Measurements from ENCODE around the gene GPAM.
"Not testable (repeated sequence)": the region's sequence is repeated elsewhere in the genome, so short reads cannot be mapped to it uniquely, and the experiment has no call there.

GPAM gene, protein sequence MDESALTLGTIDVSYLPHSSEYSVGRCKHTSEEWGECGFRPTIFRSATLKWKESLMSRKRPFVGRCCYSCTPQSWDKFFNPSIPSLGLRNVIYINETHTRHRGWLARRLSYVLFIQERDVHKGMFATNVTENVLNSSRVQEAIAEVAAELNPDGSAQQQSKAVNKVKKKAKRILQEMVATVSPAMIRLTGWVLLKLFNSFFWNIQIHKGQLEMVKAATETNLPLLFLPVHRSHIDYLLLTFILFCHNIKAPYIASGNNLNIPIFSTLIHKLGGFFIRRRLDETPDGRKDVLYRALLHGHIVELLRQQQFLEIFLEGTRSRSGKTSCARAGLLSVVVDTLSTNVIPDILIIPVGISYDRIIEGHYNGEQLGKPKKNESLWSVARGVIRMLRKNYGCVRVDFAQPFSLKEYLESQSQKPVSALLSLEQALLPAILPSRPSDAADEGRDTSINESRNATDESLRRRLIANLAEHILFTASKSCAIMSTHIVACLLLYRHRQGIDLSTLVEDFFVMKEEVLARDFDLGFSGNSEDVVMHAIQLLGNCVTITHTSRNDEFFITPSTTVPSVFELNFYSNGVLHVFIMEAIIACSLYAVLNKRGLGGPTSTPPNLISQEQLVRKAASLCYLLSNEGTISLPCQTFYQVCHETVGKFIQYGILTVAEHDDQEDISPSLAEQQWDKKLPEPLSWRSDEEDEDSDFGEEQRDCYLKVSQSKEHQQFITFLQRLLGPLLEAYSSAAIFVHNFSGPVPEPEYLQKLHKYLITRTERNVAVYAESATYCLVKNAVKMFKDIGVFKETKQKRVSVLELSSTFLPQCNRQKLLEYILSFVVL
- 8.1 to 37.2 (median 24.4) reads per million in 9 experiments for total RNA-seq

DNA sequence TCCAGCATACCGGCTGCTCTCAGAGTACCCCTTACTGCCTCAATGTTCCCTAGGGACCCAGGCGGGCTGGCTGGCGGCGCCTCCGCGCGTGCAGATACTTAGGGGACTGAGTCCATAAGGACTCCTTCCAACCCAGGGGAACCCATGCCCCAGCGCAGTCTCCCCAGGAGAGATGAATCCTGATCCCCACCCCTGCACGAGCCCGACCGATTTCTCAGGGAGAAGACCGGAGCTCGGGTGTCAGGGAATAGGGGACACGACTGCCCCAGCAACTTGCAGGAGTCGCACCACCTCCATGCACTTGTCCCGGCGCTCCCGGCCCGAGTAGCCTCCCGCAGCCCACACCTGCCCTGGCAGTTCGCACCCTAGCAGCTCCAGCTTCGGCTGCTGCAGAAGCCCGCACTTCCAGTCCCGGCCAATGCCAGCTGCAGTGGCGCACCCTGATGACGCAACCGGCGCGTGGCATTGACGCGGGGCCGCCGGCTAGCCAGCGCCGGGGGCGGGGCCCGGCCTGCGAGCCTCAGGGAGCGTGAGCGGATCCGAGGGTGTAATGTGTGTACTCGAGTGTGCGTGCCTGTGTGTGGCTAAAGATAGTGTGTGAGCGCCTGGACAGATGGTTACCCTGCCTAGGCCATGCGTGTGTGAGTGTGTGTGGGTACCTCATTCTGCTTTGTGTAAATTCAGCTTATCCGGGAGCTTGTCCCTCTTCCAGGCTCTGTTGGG lies at the start of gene GPAM:
Gene GPAM, minus strand, starts transcription at position 437 of the 723 bp plus-strand sequence. CDS start 1,981 bp downstream, outside the sequence.
- H3K27me3 Mint-ChIP-seq: no peaks in the 10 kb centered on the region
- H3K4me1 Mint-ChIP-seq (ENCODE audit: low read depth in 2 of 2): peaks cover 20 to 40% of the 10 kb centered on the region in 2 donors
- peaks cover 16% of the 10 kb centered on the region for H3K36me3 Mint-ChIP-seq (ENCODE audit: insufficient read depth)
- peak; percentile 98 for ATAC-seq (replicated peaks)
- H3K4me3 Mint-ChIP-seq: peak within 1 kb of the TSS; percentile 91 to 95
- peaks cover 0 to 7% of the 10 kb centered on the region in 2 donors for H3K9me3 Mint-ChIP-seq
- peak within 1 kb of the TSS; percentile 98 for H3K27ac Mint-ChIP-seq
- peak; percentile 99 to 100 (median 100) for DNase-seq

DNA sequence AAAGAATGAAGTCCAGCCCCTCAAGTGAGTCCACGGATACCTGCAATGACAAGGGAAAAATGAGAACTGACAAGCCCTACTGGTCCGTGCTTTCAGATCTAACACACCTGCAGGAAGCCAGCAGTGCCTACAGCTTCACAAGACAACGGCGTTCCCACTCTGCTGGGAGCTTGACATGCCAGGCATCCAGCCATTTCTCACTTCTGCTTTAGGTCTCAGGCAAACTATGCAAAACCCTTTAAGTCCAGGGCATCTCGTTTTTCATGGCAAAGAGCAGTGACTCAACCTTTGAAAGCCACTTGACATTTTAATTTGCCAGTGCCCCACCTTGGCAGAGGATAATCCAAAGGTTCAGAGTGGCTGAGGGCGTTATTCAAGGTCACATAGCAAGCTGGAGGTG lies 49.1 kb upstream of the GPAM start:
- Mint-ChIP-seq H3K36me3 (ENCODE audit: insufficient read depth) (no peaks in the 10 kb centered on the region), H3K4me1 (ENCODE audit: low read depth in 2 of 2) (no peaks in the 10 kb centered on the region), H3K27me3 (peaks cover 22 to 30% of the 10 kb centered on the region in 2 donors), H3K4me3 (no peak overlapping the region), H3K9me3 (no peaks in the 10 kb centered on the region), H3K27ac (no peak overlapping the region)
- DNase-seq (no peak), ATAC-seq (replicated peaks) (no peak)

DNA sequence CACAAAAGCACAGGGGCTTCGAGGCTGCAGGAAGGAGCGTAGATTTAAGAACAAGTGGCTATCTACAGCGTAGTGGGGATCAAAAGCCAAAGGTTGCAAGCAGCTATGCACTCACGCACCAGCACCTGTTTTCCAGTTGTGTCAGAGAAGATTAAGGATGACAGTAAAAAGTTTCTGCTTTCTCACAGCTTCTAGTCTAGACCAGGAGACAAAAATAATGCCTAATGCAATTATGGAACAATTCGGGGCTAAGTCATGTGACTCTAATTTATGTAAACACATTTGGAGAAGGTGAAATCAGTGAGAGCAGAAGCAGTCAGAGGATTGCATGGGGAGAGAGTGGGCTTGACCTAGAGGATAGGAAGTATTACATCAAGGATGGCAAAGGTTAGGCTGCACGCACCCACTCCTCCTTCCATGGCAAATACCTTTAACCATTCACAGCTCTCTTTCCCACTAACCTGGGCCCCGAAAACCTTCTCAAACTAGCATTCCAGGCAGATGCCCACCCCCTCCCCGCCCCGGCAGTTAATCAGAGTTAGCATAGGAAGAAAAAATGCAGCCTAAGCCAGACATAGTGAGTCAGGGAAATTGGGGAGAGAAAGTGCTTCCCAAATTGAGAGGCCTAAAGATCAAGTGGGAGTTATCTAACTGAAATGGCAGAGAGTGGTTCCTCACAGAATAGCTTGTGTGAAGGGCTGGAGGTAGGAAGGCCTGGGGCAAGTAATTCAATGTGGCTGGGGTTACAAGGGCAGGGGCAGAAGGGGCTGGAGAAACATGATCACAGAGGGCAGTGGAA lies 48.2 kb upstream of the GPAM start:
- no peaks in the 10 kb centered on the region for H3K9me3 Mint-ChIP-seq
- no peak overlapping the region for H3K27ac Mint-ChIP-seq

DNA sequence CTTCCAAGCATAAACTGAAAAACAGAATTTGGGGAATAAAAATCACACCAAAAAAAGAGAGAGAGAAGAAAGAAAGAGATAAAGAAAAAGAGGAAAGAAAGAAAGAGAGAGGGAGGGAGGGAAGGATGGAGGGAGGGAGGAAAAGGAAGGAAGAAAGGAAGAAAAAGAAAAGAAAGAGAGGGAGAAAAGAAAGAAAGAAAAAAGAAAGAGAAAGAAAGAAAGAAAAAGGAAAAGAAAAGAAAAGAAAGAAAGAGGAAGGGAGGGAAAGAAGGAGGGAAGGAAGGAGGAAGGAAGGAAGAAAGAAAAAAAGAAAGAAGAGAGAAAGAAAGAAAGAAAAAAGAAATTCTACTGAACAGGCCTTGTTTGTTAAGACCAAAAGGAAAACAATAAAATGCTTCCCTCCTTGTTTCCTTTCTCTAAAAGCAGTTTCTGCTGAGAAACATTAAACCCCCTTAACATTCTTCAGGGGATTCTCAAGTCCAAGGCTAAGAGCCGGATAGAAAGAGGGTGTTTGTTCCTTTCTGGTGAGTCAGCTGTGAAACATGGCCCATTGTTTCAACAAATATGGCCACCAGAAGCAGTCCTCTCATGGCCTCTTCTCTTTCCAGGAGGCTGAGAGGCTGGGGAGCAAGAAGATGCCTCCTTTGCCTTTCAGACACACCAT lies 46.9 kb upstream of the GPAM start:
- ATAC-seq (replicated peaks) (no peak), DNase-seq (no peak)
- H3K36me3 Mint-ChIP-seq (ENCODE audit: insufficient read depth): no peaks in the 10 kb centered on the region
- H3K27me3 Mint-ChIP-seq: peaks cover 44 to 51% of the 10 kb centered on the region in 2 donors
- H3K4me3 Mint-ChIP-seq: no peak overlapping the region
- no peaks in the 10 kb centered on the region for H3K4me1 Mint-ChIP-seq (ENCODE audit: low read depth in 2 of 2)
- H3K9me3 Mint-ChIP-seq: no peaks in the 10 kb centered on the region
- H3K27ac Mint-ChIP-seq: no peak overlapping the region

More for the DNA sequence above, 48.2 kb upstream of the GPAM start:
- no peaks in the 10 kb centered on the region for H3K4me1 Mint-ChIP-seq (ENCODE audit: low read depth in 2 of 2)
- H3K4me3 Mint-ChIP-seq: no peak overlapping the region
- H3K36me3 Mint-ChIP-seq (ENCODE audit: insufficient read depth): no peaks in the 10 kb centered on the region
- ATAC-seq (replicated peaks) (no peak), DNase-seq (no peak)
- peaks cover 30 to 37% of the 10 kb centered on the region in 2 donors for H3K27me3 Mint-ChIP-seq

DNA sequence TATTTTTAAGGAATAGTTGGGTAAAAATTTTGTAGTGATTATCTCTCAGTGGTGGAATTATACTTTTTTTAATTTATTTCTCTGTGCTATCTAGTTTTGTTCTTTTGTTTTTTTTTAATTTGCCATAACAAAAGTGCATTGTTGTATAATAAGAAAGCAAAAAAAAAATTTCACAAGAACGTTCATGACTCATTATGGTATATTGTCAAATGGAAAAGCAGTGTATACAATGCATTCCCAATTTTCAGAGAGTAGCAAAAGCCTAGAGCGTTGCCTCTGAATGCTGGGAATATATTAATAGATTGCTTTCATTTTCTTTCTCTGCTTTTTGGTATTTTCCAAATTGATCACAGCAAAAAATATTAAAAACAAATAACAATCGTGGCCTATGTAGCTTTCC lies 46.3 kb upstream of the GPAM start:
- H3K36me3 Mint-ChIP-seq (ENCODE audit: insufficient read depth): no peaks in the 10 kb centered on the region
- peaks cover 49 to 53% of the 10 kb centered on the region in 2 donors for H3K27me3 Mint-ChIP-seq
- ATAC-seq (replicated peaks): no peak
- no peaks in the 10 kb centered on the region for H3K9me3 Mint-ChIP-seq
- DNase-seq: no peak
- H3K4me3 Mint-ChIP-seq: no peak overlapping the region
- H3K27ac Mint-ChIP-seq: no peak overlapping the region
- H3K4me1 Mint-ChIP-seq (ENCODE audit: low read depth in 2 of 2): no peaks in the 10 kb centered on the region

DNA sequence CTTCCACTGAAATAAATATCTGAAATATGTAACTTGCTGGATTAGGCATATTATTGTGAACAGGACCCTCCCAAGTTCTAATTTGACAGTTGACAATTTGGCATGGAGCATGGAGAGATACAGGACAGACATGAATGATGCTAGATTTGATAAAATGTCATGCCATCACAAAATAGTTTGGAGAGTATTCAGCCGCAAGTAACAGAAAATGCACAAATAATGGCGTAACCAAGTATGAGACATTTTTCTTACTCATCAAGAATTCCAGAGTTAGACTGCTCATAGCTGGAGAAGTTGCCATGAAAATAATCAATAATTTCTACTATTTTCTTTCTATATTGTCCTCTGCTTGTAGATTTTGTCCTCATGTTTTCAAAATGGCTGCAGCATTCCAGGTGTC lies 45.5 kb upstream of the GPAM start:
- ATAC-seq (replicated peaks) (no peak), DNase-seq (no peak)
- Mint-ChIP-seq H3K4me1 (ENCODE audit: low read depth in 2 of 2) (no peaks in the 10 kb centered on the region), H3K9me3 (no peaks in the 10 kb centered on the region), H3K36me3 (ENCODE audit: insufficient read depth) (no peaks in the 10 kb centered on the region), H3K4me3 (no peak overlapping the region), H3K27me3 (peaks cover 47 to 50% of the 10 kb centered on the region in 2 donors), H3K27ac (no peak overlapping the region)

DNA sequence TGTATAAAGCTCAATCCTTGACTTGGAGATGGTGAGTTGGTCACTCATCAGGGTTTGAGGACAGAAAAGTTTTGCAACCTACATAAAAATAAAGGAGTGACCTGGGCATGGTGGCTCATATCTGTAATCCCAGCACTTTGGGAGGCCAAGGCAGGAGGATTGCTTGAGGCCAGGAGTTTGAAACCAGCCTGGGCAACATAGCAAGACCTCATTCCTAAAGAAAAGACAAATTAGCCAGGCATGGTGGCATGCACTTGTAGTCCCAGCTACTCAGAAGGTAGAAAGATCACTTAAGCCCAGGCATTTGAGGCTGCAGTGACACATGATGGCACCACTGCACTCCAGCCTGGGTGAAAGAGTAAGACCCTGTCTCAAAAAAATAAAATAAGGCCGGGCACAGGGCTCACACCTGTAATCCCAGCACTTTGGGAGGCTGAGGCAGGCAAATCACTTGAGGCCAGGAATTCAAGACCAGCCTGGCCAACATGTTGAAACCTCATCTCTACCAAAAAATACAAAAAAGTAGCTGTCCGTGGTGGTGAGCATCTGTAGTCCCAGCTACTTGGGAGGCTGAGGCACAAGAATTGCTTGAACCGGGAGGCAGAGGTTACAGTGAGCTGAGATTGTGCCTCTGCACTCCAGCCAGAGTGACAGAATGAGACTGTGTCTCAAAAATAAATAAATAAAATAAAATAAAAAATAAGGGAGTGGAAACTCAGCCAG lies 45.0 kb upstream of the GPAM start:
- H3K36me3 Mint-ChIP-seq (ENCODE audit: insufficient read depth); H3K4me1 Mint-ChIP-seq (ENCODE audit: low read depth in 2 of 2); H3K4me3 Mint-ChIP-seq; H3K27ac Mint-ChIP-seq; ATAC-seq (replicated peaks); DNase-seq; H3K9me3 Mint-ChIP-seq: not testable (repeated sequence)
- H3K27me3 Mint-ChIP-seq: peaks cover 45 to 50% of the 10 kb centered on the region in 2 donors

DNA sequence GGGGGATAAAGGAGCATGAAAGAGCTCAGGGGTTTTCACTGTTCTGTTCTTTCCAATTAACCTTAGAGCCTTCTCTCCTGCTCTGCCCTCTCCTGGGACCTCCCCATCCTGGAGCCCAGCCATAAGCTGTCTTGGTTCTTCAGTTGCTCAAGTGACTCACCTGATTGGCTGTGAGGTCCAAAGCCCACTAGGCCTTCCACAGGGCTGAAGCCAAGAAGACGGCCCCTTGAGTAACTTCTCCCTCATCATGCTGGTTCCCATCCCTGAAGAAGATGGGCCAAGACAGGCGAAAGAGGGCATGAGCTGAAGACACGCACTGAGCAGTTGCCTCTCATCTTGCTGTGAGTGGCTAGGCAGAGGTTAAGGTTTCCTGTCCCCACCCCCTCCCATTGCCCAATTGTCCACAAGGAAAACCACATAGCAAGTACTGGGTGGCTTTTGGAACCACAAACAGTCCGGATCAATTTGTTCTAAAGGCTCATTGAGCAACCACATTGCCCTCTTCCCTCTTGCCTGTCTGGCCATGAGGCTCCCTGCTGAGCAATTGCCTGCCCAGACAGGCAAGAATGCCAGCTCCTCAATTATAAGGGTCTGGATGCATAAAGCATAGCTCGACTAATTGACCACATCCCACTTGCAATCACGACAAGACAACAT lies 43.9 kb upstream of the GPAM start:
- no peaks in the 10 kb centered on the region for H3K4me1 Mint-ChIP-seq (ENCODE audit: low read depth in 2 of 2)
- H3K27ac Mint-ChIP-seq: no peak overlapping the region
- no peaks in the 10 kb centered on the region for H3K36me3 Mint-ChIP-seq (ENCODE audit: insufficient read depth)
- ATAC-seq (replicated peaks): no peak
- no peak overlapping the region for H3K4me3 Mint-ChIP-seq
- peaks cover 51 to 58% of the 10 kb centered on the region in 2 donors for H3K27me3 Mint-ChIP-seq
- no peaks in the 10 kb centered on the region for H3K9me3 Mint-ChIP-seq
- DNase-seq: no peak

DNA sequence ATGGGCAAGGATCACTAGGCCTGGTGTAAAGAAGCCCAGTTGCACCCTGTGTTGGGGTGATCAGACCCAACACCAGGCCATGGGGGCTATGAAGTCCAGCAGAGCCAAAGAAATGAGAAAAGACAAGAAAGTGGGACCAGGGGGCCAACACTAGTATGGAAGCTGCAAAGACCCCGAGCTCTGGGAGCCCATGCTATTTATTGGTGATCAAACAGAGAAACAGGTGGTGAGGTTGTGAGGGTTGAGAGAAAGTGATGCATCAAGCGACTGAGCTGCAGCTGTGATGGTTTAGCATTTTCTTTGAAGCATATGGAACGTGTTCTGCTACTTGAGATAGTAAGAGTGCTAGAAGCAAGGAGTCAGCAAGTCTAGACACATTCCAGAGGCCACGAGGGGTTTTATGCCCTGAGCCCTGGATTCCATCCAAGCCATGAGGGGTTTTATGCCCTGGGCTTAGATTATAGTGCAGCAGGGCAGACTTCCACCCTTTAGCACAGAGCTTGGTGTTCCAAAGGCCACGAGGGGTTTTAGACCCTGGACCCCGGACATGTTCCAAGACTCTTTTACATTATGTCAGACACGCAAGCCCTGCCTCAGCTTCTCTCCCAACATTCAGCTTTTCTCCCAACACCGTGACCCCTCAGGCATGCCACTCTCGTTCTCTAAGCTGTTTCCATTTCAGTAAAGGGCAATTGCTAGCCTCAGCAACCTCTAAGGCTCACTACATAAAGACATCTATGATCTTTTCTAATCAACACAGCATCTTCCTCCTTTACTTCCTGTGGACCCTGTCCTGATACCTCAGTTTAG lies 43.1 kb upstream of the GPAM start:
- Mint-ChIP-seq H3K27ac (no peak overlapping the region), H3K9me3 (no peaks in the 10 kb centered on the region), H3K27me3 (peaks cover 43 to 50% of the 10 kb centered on the region in 2 donors), H3K4me1 (ENCODE audit: low read depth in 2 of 2) (no peaks in the 10 kb centered on the region), H3K4me3 (no peak overlapping the region), H3K36me3 (ENCODE audit: insufficient read depth) (no peaks in the 10 kb centered on the region)
- DNase-seq (no peak), ATAC-seq (replicated peaks) (no peak)

DNA sequence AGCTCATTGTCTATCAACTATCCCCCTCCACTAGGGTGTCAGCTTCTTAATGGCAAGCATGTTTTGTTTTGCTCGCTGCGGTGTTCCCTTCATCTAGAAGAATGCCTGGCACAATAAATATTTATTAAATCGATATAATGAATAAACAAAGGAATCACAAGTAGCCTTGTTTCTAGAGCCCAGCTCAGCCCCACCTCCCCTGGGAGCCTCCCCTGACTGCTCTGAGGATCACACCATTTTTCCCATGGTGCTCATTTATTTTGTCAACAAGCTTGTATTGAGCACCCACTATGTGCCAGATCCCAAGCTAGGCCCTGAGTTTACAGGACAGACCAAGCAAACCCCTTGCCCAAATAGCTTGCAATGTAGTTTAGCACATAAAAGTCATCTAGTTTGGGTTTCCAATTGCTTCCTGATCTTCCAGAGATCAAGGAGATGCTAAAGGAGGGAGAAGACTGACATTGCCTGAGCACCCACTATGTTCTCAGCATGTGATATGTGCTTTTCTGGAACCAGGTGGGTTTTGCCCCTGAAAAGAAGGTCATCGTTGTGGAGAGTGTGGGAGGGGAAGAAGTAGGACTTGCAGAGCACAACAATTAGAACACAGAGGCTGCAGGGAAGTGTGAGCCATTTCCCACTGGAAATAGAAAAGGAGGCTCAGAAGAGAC lies 42.3 kb upstream of the GPAM start:
- Mint-ChIP-seq H3K9me3 (no peaks in the 10 kb centered on the region), H3K4me3 (no peak overlapping the region), H3K27me3 (peaks cover 35 to 43% of the 10 kb centered on the region in 2 donors), H3K27ac (no peak overlapping the region), H3K4me1 (ENCODE audit: low read depth in 2 of 2) (no peaks in the 10 kb centered on the region), H3K36me3 (ENCODE audit: insufficient read depth) (no peaks in the 10 kb centered on the region)
- ATAC-seq (replicated peaks) (no peak), DNase-seq (no peak)

Data from effector memory CD8-positive, alpha-beta T cell (primary cell).